ENCODE measurements around the gene ZNF608. TPM values are rescaled to one million over a fixed set of nuclear protein-coding genes. Genes with fewer than 3 reads are reported as not detected.

The ZNF608 gene
- total RNA-seq, 4 donors from 2014 or later: 16.3 to 34.8 (median 23.7) TPM

DNA sequence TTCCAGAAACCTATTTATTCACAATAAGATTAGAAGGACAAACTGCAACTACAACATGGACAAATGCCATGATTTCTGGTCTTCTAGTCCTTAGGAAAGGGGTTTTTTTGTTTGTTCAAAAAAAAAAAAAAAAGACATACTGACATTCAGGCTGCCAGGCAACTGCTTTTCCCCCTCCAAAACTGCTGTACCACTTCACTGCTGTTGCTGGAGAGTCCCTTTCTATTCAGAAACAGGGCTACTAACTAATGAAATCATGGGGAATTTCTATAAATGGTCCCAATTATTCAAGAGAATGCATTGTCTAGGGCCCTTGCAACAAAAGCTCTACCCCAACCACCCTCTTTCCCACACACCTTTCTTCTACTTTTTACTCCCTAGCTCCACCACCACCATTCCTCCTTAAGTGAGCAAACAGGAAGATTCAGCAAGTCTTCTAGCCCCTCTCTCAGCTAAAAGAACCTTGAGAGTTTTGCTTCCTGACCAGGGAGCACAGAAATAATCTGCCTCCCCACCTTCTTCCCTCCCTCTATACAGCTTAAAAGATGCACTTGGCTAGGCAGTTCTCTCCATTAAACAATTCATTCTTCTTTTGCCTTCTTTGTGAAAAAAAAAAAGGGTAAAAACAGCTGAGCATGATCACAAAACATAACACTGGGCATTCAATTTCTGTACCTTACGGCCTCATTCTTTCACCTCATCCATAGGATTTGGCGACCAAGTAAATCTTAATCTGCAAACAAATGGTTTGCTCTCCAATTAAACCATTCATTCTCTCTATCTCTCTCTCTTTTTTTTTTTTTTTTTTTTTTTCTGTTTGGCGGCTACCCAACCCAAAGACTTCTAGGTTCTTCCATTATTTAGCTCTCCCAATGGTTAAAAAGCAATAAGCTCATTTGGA lies 13.8 kb downstream of the ZNF608 start:
- DNase-seq (ENCODE audit: low spot score in 2 of 2): no peak
- peak overlapping the region in 1 of 4 donors; percentile 4 for H3K27ac ChIP-seq
- H3K4me1 ChIP-seq: peaks cover 0 to 49% (median 14%) of the 10 kb centered on the region in 4 donors
- no peaks in the 10 kb centered on the region for H3K9me3 ChIP-seq
- H3K36me3 ChIP-seq: no peaks in the 10 kb centered on the region
- no peak overlapping the region for H3K4me3 ChIP-seq
- H3K27me3 ChIP-seq: no peaks in the 10 kb centered on the region
- WGBS, 2 donors: 68 to 88% methylated on average over 3 of the region's 3 CpGs
- TF ChIP-seq EP300 (IDR thresholded peaks at IDR 0.05) (no peak), POLR2A (IDR thresholded peaks at IDR 0.05) (no peak), CTCF (IDR thresholded peaks at IDR 0.05) (no peak)

GRCh38 chr5:124730381-124730780 lies 16.1 kb downstream of the ZNF608 start:
- no peaks in the 10 kb centered on the region for H3K27me3 ChIP-seq
- WGBS, 2 donors: 84 to 88% methylated on average over 2 of the region's 2 CpGs
- H3K27ac ChIP-seq: no peak overlapping the region
- DNase-seq (ENCODE audit: low spot score in 2 of 2): no peak
- no peaks in the 10 kb centered on the region for H3K9me3 ChIP-seq
- no peak overlapping the region for H3K4me3 ChIP-seq
- no peak for TF ChIP-seq CTCF (IDR thresholded peaks at IDR 0.05)
- H3K36me3 ChIP-seq: no peaks in the 10 kb centered on the region
- peaks cover 0 to 30% (median 7%) of the 10 kb centered on the region in 4 donors for H3K4me1 ChIP-seq

DNA sequence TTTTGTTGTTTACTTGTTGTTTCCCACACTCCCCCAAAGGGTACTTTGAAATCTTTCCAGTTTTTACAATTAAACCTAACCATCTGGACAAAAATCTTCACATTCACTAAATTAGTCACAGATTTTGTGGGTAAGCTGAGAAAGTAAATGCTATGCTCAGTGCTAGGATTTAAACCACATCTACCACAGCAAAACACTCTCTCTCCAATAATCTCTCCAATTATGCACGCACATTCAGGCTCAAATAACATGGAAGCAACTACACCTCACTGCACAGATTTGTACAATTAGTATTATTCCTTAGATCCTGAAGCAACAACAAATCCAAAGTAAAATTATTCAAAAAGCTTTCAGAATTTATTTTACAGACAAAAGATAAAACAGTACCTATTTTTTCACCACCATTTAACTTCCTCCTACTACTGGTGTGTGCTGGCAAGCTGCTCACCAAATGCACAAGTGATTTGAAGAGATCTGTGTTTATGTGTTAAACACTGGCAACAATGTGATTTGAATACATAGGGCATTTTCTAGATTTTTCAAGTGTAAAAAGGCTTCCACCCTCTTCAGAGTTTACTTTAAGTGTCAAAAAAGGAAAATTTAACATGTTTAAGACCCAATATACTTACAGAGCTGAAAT lies 16.6 kb downstream of the ZNF608 start:
- Histone ChIP-seq H3K36me3 (no peaks in the 10 kb centered on the region), H3K9me3 (no peaks in the 10 kb centered on the region), H3K4me1 (peaks cover 0 to 24% (median 4%) of the 10 kb centered on the region in 4 donors), H3K27ac (no peak overlapping the region), H3K4me3 (no peak overlapping the region), H3K27me3 (no peaks in the 10 kb centered on the region)
- no peak for DNase-seq (ENCODE audit: low spot score in 2 of 2)
- WGBS, 2 donors: 85 to 86% methylated on average over 1 of the region's 1 CpG
- TF ChIP-seq CTCF (IDR thresholded peaks at IDR 0.05): no peak

- H3K4me1 ChIP-seq: peaks cover 0 to 18% (median 2%) of the 10 kb centered on the region in 4 donors
- no peak for TF ChIP-seq POLR2A (IDR thresholded peaks at IDR 0.05)
- no peak for TF ChIP-seq CTCF (IDR thresholded peaks at IDR 0.05)
- TF ChIP-seq EP300 (IDR thresholded peaks at IDR 0.05): no peak
- H3K27ac ChIP-seq: no peak overlapping the region
- H3K4me3 ChIP-seq: no peak overlapping the region
- H3K9me3 ChIP-seq: no peaks in the 10 kb centered on the region
- no peaks in the 10 kb centered on the region for H3K27me3 ChIP-seq
- 92 to 94% methylated on average over 5 of the region's 5 CpGs for WGBS, 2 donors
- no peaks in the 10 kb centered on the region for H3K36me3 ChIP-seq
- no peak for DNase-seq (ENCODE audit: low spot score in 2 of 2)
Observed at GRCh38 chr5:124728968-124729332, 17.5 kb downstream of the ZNF608 start.

DNA sequence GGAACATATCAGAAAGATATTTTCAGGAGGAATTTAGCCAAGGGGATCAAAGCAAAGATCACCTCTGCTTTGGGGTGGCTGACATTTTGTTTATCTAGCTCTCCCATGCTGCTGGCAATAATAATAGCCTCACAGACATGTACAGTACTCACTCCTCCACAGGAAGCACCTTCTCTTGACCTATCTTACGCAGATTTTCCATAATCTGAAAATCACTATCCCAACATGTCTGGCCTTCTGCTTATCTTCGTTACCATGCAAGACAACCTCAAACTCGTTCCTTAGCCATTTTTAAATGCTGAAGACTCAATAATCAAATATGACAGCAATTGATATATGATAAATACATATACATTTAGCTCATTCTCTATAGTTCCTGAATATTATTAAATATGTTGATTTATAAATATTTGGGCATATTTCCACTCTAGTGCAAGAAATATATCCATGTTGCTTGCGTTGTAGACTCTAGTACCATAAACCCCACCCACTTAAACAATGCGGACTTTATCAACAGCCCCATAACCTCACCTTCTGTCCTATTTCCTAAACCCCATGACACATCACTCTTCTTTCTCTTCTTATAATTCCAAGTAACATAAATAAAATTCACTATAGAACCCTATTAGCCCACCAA lies 18.0 kb downstream of the ZNF608 start:
- Histone ChIP-seq H3K9me3 (no peaks in the 10 kb centered on the region), H3K27ac (no peak overlapping the region), H3K27me3 (no peaks in the 10 kb centered on the region), H3K36me3 (no peaks in the 10 kb centered on the region), H3K4me3 (no peak overlapping the region), H3K4me1 (peaks cover 0 to 18% (median 2%) of the 10 kb centered on the region in 4 donors)
- TF ChIP-seq CTCF (IDR thresholded peaks at IDR 0.05) (no peak), POLR2A (IDR thresholded peaks at IDR 0.05) (no peak), EP300 (IDR thresholded peaks at IDR 0.05) (no peak)
- no peak for DNase-seq (ENCODE audit: low spot score in 2 of 2)
- WGBS, 2 donors: 94 to 96% methylated on average over 5 of the region's 5 CpGs

Measured in tibial nerve (tissue), 4 donors.